NCI-H1694 (cell line): ENCODE data around the gene SEC24D.
"Not testable (repeated sequence)": the region's sequence is repeated elsewhere in the genome, so short reads cannot be mapped to it uniquely, and the experiment has no call there.

Experiments used
- DNase-seq: peaks from one replicate; lab custom pipeline; 2025; lab: John Stamatoyannopoulos, UW

The SEC24D gene, protein sequence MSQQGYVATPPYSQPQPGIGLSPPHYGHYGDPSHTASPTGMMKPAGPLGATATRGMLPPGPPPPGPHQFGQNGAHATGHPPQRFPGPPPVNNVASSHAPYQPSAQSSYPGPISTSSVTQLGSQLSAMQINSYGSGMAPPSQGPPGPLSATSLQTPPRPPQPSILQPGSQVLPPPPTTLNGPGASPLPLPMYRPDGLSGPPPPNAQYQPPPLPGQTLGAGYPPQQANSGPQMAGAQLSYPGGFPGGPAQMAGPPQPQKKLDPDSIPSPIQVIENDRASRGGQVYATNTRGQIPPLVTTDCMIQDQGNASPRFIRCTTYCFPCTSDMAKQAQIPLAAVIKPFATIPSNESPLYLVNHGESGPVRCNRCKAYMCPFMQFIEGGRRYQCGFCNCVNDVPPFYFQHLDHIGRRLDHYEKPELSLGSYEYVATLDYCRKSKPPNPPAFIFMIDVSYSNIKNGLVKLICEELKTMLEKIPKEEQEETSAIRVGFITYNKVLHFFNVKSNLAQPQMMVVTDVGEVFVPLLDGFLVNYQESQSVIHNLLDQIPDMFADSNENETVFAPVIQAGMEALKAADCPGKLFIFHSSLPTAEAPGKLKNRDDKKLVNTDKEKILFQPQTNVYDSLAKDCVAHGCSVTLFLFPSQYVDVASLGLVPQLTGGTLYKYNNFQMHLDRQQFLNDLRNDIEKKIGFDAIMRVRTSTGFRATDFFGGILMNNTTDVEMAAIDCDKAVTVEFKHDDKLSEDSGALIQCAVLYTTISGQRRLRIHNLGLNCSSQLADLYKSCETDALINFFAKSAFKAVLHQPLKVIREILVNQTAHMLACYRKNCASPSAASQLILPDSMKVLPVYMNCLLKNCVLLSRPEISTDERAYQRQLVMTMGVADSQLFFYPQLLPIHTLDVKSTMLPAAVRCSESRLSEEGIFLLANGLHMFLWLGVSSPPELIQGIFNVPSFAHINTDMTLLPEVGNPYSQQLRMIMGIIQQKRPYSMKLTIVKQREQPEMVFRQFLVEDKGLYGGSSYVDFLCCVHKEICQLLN

DNA sequence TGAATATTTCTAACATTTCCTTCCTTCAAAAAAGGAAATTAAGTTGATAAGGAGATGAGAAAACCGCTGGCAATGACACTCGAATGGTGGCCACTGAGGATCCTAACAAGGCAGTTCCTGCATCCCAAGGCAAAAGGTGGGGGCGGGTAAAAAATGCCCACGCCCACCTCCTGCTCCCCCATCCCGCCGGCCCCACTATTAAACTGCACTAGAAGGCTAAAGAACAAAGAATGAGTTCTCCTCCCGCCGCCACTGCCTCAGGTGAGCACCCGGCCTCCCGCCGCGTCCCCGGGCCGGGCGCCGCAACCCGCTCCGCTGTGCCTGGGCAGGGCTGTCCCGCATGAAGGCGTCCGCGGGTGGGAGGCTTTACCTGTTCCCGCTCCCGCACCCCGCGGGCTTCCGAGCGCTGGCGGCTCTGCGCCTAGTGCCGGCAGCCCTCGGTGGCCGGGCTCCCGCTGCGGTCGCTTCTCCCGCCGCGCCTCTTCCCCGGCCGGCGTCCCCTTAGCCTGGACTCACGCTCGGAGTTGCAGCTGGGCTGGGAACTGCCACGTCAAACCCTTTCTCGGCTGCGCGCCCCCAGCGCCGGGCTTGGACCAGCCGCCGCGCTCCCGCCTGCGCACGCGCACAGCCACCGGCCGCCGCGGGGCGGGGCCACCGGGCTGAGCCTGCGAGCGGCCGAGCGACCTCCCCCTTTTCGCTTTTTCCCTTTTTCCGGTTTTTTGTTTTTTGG is at the start of gene SEC24D:
Gene SEC24D, minus strand, starts transcription at position 556 of the 730 bp plus-strand sequence. CDS start 2,430 bp downstream, outside the sequence.
- DNase-seq, result peak; percentile 28

DNA sequence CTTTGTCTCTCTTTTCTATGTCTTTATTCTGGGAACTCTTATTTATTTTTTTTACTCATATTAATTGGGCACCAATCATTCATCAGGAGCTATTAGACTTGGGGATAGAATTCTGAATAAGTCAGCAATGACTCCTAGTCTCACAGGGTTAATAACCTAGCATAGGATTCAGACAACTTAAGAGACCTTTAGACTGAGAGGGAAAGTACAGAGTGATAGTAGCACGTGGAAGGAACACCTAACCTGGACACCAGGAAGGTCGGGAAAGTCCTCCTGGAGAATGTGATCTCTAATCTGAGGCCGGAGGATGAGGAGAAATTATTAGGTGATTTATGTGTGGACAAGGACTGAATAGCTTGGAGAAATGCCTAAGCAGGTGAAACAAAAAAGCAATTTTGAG is 48.8 kb upstream of the SEC24D start:
- DNase-seq, result no peak

DNA sequence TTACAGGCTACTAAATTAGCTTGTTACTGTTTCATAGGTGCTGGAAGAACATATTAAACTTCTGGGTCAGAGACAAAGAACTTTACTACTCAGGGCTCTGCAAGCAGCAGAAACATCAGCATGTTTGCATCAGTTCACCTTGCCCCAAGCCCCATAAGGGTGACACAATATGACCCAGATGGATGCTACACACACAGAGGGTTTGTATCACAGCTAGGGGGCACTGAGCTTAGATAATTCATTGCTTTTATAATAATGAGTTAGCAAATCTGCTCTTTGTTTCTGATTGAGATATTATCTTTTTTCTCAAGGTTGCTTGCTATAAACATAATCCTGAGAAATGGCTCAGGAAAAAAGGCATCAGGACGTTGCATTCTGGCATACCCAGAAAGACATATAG is 47.9 kb upstream of the SEC24D start:
- no peak for DNase-seq

DNA sequence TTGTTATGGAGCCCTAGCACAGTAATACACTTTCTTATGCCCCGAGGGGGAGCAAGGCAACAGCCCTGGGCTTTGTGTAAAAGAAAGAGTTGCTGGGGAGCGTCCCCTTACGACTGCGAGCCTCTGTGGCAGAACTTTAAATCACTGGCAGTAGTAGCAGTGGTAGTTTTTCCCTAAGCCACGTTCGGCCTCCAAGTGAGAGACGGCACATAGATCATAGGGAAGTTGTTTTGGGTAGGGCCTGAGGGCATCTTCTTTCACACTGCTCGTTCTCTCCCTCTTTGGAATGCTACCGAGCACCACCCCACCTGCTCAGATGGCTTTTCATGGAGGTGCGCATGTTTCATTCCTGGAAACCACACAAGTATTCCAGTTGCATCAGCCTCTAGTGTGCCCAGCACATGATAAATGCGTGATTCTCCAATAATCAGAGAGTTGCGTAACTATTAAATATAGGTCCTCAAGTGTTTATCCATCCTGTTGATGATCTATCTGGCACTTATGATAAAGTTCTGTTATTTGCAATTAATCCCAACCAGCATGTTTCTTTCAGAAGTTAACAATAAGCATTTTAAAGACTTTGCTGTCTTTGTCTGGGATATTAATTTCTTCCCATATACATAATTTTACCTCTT is 45.7 kb upstream of the SEC24D start:
- no peak for DNase-seq

DNA sequence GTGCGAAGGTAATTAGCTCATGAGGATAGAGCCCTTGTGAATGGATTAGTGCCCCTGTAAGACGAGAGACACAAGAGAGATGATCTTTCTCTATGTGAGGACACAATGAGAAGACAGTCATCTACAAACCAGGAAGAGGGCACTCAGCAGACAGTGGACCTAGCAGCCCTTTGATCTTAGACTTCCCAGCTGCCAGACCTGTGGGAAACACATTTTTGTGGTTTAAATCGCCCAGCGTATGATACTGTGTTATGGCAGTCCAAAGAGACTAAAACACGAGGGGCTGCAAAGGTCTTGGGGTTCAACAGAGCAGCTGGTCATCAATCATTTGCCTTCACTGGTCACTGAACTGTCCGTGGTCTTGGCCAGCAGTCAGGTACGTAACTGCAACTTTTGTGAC is 43.5 kb upstream of the SEC24D start:
- DNase-seq, result no peak

DNA sequence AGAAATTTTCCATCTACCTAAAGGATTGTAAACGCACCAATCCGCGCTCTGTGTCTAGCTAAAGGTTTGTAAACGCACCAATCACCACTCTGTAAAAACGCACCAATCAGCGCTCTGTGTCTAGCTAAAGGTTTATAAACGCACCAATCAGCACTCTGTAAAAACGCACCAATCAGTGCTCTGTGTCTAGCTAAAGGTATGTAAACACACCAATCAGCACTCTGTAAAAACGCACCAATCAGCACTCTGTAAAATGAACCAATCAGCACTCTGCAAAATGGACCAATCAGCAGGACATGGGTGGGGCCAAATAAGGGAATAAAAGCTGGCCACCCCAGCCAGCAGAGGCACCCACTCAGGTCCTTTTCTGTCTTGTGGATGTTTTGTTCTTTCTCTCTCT is 42.6 kb upstream of the SEC24D start:
- DNase-seq, result not testable (repeated sequence)

DNA sequence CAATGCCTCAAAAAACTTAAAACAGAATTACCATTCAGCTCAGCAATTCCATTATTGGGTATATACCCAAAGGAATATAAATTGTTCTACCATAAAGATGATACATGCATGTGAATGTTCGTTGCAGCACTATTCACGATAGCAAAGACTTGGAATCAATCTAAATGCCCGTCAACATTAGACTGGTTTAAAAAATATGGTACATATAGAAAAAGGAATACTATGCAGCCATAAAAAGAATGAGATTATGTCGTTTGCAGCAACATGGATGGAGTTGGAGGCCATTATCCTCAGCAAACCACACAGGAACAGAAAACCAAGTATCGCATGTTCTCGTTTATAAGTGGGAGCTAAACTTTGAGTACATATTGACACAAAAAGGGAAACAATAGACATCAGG is 41.9 kb upstream of the SEC24D start:
- no peak for DNase-seq

DNA sequence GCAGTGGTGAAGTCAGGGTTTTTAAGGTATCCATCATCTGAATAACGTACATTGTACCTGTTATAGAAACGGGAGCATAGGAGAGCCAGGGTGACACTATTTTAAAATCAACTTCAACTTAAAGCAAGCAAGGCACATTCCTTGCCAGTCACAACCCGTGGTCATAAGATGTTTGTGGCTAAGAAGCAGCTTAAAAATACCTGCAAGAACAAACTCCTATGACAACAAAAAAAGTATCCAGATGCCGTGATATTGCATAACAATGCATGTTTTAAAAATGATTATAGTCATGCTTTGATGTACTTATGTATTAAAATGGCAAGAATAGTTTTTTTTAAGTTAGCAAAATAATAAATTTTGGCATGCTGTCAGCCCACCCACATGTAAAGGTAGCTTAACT is 36.3 kb upstream of the SEC24D start:
- DNase-seq, result no peak

DNA sequence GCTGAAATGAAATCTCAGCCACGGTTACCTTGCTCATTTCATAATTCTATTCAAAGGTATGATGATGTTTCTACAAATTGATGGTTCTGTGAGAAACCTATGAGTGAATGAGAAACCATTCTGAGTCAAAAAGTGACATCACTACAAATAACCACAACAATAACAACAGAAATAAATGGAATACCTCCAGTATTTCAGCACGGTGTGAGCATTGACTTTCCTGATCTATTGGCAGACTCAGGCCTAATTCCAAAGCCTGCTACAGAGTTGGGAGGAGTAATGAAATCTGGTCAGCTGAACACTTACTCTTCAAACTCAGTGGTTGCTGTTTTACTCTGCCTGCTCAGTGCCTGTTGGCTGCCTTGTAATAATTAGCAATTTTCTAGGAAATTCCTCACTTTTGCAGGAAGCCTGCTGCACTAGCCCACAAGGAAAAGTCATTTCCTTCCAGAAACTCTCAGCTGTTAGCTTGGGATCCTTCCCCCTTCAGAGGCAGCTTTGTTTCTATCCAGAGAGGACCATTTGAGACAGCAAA is 33.9 kb upstream of the SEC24D start:
- no peak for DNase-seq

DNA sequence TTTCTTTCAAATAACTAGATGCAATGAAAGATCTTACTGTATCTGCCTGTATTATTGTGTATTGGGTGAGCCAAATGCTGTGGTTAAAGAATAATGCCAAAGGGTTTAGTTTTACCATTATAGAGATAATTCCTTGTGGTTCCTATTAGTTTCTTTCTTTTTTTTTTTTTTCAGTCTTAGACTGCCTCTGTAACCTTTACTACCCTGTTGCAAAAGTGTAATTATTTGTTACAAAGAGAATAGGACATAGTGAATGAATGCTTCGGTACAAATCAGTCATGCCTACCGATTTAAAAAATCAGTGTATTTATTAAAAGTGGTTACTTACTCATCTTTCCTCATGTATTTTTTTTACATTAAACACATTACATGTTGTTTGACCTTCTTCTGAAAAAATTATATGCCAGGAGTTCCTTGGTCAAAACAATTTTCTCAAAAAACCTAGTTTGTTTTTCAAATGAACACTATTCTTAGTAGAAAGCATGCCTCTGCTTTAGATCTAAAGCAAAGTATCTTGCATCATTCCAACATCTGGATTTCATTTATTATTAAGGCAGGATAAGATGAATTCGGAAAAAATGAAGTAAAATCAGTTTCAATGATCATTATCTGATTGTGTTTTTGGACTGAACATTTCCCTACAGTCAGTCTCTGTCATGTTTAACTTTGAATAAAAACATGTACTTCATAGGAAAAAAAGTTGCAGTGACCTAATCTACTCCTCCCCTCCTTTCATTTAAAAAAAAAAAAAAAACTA is 31.6 kb upstream of the SEC24D start:
- no peak for DNase-seq

DNA sequence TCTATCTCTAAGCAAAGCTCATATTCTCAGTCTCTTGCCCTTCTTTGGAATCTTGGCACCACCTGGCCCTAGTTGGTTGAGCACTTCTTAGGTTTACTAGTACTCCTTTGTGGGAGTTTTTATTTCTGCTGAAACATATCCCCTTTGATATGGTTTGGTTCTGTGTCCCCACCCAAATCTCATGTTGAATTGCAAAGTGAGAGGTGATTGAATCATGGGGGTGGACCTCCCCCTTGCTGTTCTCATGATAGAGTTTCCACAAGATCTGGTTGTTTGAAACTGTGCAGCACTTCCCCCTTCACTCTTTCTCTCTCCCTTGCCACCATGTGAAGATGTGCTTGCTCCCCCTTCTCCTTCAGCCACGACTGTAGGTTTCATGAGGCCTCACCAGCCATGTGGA is 30.5 kb upstream of the SEC24D start:
- DNase-seq, result no peak

DNA sequence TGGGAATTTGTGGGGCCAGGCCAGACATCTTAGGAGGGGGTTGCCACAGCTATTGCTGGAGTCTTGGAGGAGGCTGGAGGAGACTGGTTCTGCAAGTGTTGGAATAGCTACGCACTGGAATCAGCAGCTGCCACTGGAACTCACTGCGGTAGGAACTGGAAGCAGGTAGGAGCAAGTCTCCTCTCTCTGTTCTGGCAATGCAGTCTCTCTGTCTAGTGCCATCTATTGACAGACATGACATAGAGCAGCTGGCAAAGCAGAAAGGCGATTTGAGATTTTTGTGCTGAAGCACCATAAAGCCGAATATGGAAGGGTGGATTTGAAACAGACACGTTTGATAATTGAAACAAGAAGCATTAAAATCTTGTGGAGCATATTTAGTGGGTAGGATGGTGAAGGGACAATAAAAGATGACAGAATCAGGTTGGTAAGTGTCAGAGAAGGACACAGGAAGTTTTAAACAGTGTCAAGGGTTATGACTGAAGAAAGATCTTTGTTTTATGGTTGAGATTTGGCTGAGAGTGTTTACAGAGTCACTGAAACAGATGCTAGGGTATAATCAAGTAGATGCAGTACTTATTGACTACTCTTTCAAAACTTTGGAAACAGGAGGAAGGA is 29.3 kb upstream of the SEC24D start:
- peak; percentile 57 for DNase-seq

DNA sequence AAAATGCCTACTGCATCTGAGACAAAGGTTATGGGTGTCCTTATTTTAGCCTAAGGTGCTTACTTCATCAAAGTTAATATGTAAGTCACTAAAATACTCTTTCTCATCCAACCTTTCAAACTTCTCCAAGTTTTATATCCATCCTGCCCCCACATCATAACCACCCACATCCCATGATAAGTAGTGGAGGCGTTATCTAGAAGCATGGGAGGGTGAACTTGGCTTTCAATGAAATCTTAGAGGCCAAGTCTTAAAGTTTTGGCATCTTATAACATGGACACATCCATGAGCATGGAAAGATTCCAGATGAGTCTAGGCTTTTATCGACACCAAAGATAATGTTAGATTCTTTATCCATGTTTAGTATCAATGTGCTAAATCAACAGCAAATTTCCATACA is 22.9 kb upstream of the SEC24D start:
- DNase-seq, result no peak

DNA sequence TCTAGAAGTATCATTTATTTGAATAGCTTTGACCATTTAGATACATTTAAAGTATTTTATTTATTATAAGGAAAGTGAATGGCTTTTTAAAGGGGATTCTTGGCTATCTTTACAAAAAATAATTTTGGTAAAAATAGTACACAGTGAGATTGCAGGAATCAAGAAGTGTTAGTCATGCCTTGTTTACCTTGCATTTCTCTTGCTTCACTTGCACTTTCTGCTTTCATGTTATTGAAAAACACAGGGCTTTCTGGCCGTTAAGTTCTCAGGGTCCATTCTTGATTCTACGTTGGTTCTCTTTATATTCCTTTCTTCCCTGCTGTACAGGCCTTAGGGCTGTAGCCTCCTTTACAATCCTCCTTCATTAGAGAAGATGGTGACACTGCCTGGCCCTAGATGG is 21.8 kb upstream of the SEC24D start:
- DNase-seq, result no peak

DNA sequence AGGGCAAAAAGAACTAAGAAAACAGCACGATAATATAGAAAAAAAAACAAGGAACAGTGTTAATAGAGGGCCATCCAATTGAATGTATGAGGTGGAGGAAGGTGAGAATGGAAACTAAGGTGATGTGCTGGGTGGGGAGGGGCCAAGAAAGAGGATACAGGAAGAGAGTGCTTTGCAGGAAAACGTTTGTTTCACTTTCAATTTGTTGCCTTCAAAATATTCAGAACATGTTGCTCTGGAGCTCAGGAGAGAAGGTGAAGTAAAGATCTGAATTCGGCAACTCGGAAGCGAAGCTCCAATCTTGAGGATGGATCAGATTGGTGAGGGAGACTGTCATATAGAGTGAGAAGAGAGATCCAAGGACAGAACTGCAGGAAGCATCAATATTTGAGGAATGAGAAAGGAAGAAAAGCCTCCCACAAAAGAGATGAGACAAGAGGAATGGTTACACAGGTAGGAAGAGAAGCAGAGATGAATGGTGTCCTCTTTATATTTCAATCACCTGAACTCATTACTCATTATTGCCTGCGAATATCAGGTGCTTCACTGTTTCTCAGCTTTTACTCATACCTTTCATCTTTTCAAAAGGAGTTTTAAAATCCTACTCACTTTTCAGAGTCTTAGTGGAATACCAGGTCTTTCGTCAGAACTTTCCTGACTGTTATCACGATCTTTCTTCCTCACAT is 14.7 kb upstream of the SEC24D start:
- no peak for DNase-seq

DNA sequence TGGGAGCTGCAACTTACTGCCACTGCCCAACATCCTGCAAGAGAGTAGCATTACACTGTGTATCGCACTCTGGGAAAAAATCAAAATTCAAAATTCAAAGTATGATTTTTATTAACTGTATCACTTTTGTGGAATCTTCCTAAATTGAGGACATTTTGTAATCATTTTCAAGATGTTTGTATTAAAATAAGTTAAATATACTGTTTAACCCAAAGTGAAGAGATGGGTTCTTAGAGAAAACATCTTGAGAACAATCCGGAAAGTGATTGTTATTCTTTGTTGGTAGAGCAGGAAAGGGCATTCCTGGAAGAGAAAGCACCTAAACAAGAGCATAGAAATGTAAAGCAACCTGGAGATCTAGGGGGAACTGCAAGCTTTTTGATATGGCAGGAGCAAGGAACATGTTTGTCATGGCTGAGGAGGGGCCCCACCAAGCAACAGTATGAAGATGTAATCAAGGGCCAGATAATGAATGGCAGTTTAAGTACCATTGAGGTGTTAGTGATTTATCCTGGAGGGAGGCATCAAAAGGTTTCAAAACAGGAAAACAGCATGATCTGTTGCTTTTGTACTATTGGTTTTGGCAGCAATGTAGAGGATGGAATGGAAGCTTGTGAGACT is 14.1 kb upstream of the SEC24D start:
- no peak for DNase-seq

DNA sequence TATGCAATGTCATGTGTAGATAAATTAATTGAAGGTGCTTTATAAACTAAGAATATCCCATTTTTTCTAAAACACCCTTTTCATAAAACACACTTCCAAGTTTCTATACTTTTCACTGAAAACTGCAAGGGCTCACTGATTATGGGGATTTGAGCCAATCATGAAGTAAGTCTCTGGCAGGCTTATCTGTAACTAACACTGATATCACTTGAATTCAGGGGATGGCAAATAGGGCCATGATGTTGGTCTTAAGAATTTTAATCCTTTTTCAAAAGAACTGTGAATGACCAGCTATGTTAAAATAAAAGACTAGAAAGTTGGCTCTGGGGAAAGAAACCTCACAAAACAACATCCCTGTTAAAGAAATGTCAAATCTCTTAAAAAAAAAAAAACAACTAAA is 13.0 kb upstream of the SEC24D start:
- DNase-seq, result no peak

DNA sequence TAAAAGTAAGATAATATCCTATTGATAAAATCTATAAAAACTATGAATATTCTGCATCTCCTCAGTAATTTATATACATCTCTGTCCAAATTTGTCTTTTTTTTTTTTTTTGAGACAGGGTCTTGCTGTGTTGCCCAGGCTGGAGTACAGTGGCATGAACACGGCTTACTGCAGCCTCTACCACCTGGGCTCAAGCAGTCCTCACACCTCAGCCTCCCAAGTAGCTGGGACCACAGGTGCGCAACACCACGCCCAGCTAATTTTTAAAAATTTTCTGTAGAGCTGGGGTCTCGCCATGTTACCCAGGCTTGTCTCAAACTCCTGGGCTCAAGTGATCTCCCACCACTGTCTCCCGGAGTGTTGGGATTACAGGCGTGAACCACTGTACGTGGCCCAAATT is 12.3 kb upstream of the SEC24D start:
- DNase-seq, result no peak

DNA sequence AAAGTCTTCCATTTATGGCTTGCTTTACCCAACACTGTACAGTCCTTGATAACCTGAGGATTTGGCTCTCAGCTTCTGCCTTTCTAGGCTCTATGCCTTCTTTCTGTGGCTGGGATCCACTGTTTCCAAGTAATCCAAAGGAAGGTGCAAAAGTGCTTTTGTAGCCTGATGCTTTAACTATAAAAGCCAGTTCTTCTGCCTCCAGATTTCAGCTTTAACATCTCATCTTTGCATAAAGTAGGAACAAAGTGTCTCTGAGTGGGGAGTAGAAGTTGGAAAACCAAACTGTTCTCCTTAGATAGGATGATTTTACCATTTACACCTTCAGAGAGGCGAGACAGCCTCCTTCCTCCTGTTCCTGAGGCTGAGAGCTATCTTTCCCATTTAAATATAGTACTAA is 11.1 kb upstream of the SEC24D start:
- no peak for DNase-seq
